Cardiac muscle cell (in vitro differentiated cells and primary cell): ENCODE measurements around the gene ALB. TPM values are rescaled to one million over a fixed set of nuclear protein-coding genes. Genes with fewer than 3 reads are reported as not detected.

ENCODE experiments used
- DNase-seq, 2 donors: peaks; one replicate each; pipeline versions ENCODE4 v3.0.0 to v3.0.0-alpha.2; 2010 to 2017; ENCODE audit warnings: low read depth in 1 of 2, low spot score in 1 of 2
- H3K27ac ChIP-seq: fragments of 200-600 bp; sonication (generic); 2 replicates; pipeline ENCODE4 v1.5.1; 2016
- H3K27me3 ChIP-seq: fragments of 200-600 bp; sonication (generic); 2 replicates; pipeline ENCODE4 v1.6.0; 2016; ENCODE audit warnings: control low read depth
- H3K36me3 ChIP-seq: fragments of 200-600 bp; sonication (generic); 2 replicates; pipeline ENCODE4 v1.5.1; 2016; ENCODE audit warnings: control low read depth
- H3K4me1 ChIP-seq: fragments of 200-600 bp; sonication (generic); 2 replicates; pipeline ENCODE4 v1.8.1; 2017; ENCODE audit warnings: low read depth, mild to moderate bottlenecking, mixed run types
- H3K4me3 ChIP-seq: fragments of 200-600 bp; sonication (generic); 2 replicates; pipeline ENCODE4 v1.5.1; 2016; ENCODE audit warnings: mild to moderate bottlenecking
- H3K9me3 ChIP-seq: fragments of 200-600 bp; sonication (generic); 2 replicates; pipeline ENCODE4 v1.5.1; 2017; ENCODE audit warnings: low read depth, mild to moderate bottlenecking, control low read depth
- polyA plus RNA-seq: library from polyadenylated mRNA; unstranded; fragments of >200 nt; fragmentation: Nextera tagmentation; extraction: Ambion mirVana; gene quantifications from 2 replicates; pipeline ENCODE4 v1.2.1, GENCODE V29; 2016
- total RNA-seq: library from RNA; depleted of rRNA; stranded (reverse); fragments of >200 nt; gene quantifications from 2 replicates; pipeline ENCODE4 v1.2.3, GENCODE V29; 2016
- TF ChIP-seq, protein P1 (sequence below): IDR thresholded peaks from 2 replicates; pipeline ENCODE4 v1.5.1; 2012; ENCODE audit warnings: low read depth, mild to moderate bottlenecking, low read length

The ALB gene
- total and polyA plus RNA-seq, 2 experiments from 2014 or later: 1.5 to 5.4 TPM

DNA sequence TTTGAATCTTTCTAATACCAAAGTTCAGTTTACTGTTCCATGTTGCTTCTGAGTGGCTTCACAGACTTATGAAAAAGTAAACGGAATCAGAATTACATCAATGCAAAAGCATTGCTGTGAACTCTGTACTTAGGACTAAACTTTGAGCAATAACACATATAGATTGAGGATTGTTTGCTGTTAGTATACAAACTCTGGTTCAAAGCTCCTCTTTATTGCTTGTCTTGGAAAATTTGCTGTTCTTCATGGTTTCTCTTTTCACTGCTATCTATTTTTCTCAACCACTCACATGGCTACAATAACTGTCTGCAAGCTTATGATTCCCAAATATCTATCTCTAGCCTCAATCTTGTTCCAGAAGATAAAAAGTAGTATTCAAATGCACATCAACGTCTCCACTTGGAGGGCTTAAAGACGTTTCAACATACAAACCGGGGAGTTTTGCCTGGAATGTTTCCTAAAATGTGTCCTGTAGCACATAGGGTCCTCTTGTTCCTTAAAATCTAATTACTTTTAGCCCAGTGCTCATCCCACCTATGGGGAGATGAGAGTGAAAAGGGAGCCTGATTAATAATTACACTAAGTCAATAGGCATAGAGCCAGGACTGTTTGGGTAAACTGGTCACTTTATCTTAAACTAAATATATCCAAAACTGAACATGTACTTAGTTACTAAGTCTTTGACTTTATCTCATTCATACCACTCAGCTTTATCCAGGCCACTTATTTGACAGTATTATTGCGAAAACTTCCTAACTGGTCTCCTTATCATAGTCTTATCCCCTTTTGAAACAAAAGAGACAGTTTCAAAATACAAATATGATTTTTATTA lies 28.3 kb downstream of the ALB start:
- DNase-seq: peak in 1 of 2 donors; percentile 15
- Histone ChIP-seq H3K27ac (no peak overlapping the region), H3K4me3 (no peak overlapping the region), H3K27me3 (no peaks in the 10 kb centered on the region), H3K9me3 (no peaks in the 10 kb centered on the region), H3K4me1 (no peaks in the 10 kb centered on the region), H3K36me3 (no peaks in the 10 kb centered on the region)
- TF ChIP-seq, protein P1, sequence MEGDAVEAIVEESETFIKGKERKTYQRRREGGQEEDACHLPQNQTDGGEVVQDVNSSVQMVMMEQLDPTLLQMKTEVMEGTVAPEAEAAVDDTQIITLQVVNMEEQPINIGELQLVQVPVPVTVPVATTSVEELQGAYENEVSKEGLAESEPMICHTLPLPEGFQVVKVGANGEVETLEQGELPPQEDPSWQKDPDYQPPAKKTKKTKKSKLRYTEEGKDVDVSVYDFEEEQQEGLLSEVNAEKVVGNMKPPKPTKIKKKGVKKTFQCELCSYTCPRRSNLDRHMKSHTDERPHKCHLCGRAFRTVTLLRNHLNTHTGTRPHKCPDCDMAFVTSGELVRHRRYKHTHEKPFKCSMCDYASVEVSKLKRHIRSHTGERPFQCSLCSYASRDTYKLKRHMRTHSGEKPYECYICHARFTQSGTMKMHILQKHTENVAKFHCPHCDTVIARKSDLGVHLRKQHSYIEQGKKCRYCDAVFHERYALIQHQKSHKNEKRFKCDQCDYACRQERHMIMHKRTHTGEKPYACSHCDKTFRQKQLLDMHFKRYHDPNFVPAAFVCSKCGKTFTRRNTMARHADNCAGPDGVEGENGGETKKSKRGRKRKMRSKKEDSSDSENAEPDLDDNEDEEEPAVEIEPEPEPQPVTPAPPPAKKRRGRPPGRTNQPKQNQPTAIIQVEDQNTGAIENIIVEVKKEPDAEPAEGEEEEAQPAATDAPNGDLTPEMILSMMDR: no peak

- no peaks in the 10 kb centered on the region for H3K27me3 ChIP-seq
Measured at GRCh38 chr4:73433140-73433539, 29.1 kb downstream of the ALB start.

GRCh38 chr4:73434311-73434710 lies 30.2 kb downstream of the ALB start:
- no peak overlapping the region for H3K4me3 ChIP-seq
- no peaks in the 10 kb centered on the region for H3K27me3 ChIP-seq
- peak; percentile 16 to 21 for DNase-seq
- no peaks in the 10 kb centered on the region for H3K36me3 ChIP-seq
- TF ChIP-seq, protein P1: peak; percentile 56
- no peaks in the 10 kb centered on the region for H3K4me1 ChIP-seq
- no peak overlapping the region for H3K27ac ChIP-seq
- no peaks in the 10 kb centered on the region for H3K9me3 ChIP-seq

More at GRCh38 chr4:73433140-73433539, 29.1 kb downstream of the ALB start:
- DNase-seq: no peak
- Histone ChIP-seq H3K36me3 (no peaks in the 10 kb centered on the region), H3K9me3 (no peaks in the 10 kb centered on the region), H3K4me1 (no peaks in the 10 kb centered on the region), H3K27ac (no peak overlapping the region), H3K4me3 (no peak overlapping the region)
- TF ChIP-seq, protein P1: no peak

- Histone ChIP-seq H3K4me1 (no peaks in the 10 kb centered on the region), H3K9me3 (no peaks in the 10 kb centered on the region), H3K4me3 (no peak within 1 kb of the TSS), H3K27ac (no peak within 1 kb of the TSS), H3K27me3 (no peaks in the 10 kb centered on the region), H3K36me3 (no peaks in the 10 kb centered on the region)
- no peak for DNase-seq
- TF ChIP-seq, protein P1: no peak
Measured at GRCh38 chr4:73435984-73436383, 31.9 kb downstream of the ALB start, which contains the start of gene AFP. TSS of gene AFP (plus strand) at chr4:73436221. CDS start at chr4:73436263, 42 bp downstream.

GRCh38 chr4:73436674-73437557 lies 32.8 kb downstream of the ALB start:
- no peaks in the 10 kb centered on the region for H3K4me1 ChIP-seq
- H3K27ac ChIP-seq: no peak overlapping the region
- no peaks in the 10 kb centered on the region for H3K9me3 ChIP-seq
- no peaks in the 10 kb centered on the region for H3K27me3 ChIP-seq
- H3K4me3 ChIP-seq: no peak overlapping the region
- no peak for DNase-seq
- TF ChIP-seq, protein P1: no peak
- H3K36me3 ChIP-seq: no peaks in the 10 kb centered on the region
